ENCODE measurements around the gene TUBGCP2.

Gene TUBGCP2

GRCh38 chr10:133308421-133309099, at the start of gene TUBGCP2, which contains the start of gene ZNF511:
Gene TUBGCP2, minus strand, starts transcription at chr10:133308872. Its CDS starts 5,931 bp downstream, at chr10:133302941.
Gene ZNF511, plus strand, starts transcription at chr10:133308914. Its CDS starts 30 bp downstream, at chr10:133308944.
- peak; percentile 50 for DNase-seq

DNA sequence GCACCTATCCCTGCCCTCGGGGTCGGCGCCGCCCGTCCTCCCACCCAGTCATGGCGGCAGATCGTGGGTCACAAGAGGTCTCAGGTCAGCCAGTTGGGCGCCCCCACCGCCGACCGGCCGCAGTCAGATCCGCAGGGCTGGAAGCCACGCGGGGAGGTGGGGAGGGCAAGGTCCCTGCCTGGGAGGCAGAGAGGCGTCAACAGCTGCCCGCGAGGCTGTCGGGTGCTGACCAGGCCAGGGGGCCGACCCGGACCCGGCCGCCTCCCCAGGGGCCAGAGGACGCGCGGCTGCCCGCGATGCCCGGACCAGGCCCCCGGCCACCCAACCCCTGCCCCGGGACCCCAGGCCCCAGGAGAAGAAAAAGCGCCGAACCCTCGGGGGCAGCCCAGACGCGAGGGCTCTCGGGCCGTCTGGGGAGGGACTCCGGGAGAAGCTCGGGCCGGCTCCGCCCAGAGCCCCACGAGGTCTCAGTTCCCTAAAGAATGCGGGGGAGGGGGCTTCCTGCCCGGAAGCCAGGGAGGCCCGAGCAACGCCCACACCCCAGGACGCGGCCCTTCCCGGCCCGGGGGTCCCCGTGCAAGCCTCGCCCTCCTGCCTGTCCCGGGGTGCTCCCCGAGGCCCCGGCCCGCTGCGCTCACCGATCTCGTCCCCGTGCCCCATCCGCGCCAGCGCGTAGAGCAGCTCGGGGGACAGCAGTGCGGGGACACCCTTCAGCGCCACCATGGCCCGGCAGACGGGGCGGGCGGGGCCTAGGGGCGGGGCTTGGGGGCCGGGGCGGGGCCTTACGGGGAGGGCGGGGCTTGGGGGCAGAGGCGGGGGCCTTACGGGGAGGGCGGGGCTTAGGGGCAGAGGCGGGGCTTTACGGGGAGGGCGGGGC, 48.9 kb upstream of the TUBGCP2 start, which contains the start of gene FUOM:
Gene FUOM, minus strand, starts transcription at position 735 of the 877 bp plus-strand sequence. Its CDS starts 12 bp downstream, at position 723.
- no peak for DNase-seq

GRCh38 chr10:133356549-133357284, 48.0 kb upstream of the TUBGCP2 start:
- DNase-seq = no peak

GRCh38 chr10:133355991-133356390, 47.3 kb upstream of the TUBGCP2 start:
- DNase-seq = no peak

DNA sequence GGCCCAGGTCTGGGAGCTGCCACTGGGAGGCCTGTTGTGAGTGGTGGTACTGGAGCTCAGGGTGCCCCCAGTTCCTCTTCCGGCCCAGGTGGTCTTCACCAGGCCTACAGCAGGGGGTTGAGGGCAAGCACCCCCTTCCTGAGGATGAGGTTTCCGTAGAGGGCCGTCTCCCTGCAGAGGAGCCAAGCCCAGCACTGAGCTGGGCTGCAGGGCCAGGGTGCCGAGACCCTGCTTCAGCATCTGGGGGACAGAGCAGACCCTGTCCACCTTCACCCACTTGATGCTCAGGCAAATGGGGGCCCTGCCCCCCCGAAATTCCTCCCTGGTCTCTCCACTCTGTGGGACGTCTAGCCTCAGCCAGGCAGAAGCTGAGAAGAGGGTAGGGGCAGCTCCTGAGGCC, 46.6 kb upstream of the TUBGCP2 start:
- no peak for DNase-seq

DNA sequence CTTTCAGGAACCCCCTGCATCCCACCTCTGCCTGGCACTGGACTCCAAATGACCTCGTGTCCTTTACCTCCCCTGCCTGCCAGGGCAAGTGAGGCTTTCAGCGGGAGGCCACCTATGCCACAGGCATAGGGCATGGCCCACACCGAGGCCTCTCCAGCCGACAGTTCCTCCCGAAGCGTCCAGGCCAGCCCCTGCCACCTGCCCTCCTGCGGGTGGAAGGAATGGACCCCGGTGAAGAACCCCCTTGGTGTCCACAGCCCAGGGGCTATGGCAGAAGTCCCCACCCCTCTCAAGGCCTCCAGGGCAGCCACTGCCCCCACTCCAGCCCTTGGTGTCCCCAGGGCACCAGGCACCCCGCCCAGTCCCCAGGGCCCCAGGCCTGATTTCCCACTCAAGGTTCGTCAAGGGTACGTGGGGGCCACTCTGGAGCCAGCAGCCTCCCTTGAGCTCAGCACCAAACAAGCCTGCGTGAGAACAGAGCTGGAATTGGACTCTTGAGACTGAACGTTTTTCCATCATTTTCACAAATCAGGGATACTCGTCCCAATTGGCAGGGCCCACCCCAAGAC, 46.1 kb upstream of the TUBGCP2 start:
- no peak for DNase-seq

GRCh38 chr10:133353988-133354605, 45.4 kb upstream of the TUBGCP2 start:
- no peak for DNase-seq

DNA sequence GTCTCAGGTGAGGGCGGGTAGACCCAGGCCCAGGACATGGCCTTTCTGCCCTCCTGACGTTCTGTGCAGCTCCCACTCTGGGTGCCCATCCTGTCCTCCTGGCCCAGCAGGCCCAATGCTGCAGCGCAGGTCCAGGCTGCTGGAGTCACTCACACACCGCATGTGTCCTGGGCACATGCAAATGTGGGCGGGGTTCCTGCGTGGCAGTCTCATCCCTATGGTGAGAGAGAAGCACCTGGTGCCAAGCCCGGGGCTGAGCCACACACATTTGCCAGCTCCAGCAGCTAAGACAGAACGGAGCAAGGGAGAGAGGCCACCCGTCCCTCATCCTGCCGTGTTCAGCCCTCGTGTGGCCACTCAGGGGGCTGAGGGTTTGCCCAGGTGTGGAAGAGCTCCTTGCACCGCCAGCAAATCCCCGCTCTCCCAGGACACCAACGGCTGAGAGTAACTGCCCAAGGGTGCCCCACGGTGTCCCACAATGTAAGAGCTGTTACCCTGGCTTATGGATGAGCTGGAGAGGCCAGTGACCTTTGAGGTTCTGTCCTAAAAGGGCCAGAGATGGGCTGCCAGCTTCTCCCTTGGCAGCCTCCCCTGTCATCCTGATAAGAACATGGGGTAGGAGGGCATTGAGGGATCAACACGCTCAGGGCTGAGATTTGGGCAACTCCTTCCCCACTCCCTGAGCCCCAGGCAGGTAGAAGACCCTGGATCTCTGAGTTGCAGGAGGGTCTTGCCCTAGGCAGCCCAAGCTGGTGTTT, 44.7 kb upstream of the TUBGCP2 start:
- no peak for DNase-seq

- DNase-seq = no peak
Observed at GRCh38 chr10:133351408-133352318, 43.0 kb upstream of the TUBGCP2 start.

GRCh38 chr10:133350950-133351329, 42.3 kb upstream of the TUBGCP2 start:
- no peak for DNase-seq

DNA sequence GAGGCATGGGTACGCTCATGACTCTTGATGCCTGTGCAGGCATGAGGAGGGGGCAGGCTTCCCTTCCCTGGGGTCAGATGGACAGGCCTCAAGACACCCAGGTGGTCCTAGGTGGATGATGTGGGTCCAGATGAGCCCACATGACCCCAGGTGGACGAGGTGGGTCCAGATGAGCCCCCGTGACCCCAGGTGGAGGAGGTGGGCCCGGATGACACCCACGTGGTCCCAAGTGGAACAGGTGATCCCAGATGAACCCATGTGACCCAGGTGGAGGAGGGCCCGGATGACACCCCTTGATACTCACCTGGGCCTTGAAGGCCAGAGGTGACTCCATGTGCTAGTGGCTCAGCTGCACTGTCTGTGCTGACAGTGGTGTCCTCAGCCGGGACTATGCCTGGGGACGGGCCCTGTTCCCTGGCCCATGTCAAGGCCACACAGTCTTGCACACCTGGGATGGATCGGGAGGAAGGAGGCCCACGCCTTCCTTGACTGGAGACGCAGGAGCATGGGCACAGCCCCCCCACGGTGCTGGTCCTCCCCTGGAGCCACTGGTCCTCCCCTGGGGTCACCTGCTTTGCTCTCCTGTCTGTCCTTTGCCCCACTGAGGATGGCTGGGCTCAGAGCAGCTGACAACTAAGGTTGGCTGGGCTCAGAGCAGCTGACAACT, 41.7 kb upstream of the TUBGCP2 start:
- DNase-seq = no peak

DNA sequence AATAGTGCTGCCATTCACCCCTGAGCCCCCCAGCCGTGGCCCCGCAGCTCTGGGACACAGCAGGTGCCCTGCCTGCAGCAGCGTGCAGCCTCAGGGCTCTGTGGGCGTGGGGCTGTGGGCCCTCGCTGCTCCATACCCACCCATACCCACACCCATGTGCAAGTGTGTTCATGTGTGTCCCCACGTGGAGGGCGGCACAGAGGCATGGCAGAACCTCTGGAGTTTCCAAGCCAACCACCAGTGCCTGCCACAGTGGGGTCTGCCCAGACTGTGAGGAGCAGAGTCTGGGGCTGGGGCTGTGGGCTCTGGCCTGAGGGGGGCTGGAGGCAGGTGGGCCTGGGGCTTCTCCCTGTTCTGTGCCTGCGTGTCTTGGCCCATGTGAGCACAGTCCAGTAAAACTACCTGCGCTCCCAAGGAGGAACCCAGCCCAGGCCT, 40.9 kb upstream of the TUBGCP2 start:
- DNase-seq = no peak

- DNase-seq = no peak
Observed at GRCh38 chr10:133349160-133349568, 40.5 kb upstream of the TUBGCP2 start.

DNA sequence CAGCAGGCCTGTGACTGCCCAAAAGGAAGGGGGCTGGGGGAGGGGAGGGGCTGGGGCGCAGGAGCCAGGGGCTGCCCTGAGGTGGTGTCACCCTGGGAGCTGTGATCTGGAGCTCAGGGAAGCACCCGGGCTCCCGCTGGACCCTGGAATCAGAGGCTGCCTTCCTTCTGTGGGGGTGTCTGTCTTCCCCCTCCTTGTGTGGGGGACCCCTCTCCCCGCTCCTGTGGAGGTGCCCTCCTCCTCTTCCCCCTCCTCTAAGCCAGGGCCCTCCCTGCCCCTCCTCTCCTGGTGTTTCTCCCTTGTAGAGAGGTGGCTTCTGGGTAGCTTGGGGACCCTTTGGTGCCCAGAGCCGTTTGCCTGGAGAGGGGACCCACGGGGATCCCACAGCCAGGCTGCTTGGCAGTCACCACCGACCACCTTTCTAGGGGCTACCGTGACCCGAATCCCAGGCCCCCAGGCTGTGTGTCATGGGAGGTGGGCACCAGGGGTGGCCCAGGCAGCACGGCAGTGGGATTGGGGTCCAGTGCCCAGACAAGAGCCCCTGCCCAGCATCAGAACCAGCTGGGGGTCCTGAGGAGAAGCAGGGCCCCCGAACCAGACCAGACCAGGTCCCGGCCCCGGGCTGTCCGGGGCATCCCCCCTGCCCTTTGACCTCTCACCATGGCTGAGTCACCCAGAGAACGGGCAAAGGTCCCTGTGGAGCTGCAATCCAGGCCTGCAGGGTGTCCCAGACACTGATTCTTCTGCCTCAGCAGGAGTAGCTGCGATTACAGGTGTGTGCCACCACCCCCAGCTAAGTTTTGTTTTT, 39.2 kb upstream of the TUBGCP2 start:
- no peak for DNase-seq

DNA sequence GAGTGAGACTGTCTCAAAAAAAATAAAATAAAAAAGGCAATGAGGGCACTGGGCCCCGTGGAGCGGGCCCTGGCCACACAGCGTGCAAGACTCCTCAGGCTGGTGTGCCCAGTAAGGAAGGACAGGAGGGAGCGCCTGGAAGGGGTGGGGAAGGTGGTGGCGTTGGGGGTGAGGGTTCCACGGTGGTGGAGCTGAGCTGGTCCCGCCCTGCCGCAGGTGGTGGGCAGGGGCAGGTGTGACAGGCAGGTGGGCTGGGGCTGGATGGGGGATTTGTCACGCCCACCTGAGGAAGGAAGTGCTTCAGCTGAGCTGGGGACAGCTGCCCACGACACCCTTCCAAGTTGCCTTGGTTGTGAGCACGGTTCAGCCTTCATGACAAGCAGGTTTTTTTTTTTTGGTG, 37.7 kb upstream of the TUBGCP2 start:
- no peak for DNase-seq

DNA sequence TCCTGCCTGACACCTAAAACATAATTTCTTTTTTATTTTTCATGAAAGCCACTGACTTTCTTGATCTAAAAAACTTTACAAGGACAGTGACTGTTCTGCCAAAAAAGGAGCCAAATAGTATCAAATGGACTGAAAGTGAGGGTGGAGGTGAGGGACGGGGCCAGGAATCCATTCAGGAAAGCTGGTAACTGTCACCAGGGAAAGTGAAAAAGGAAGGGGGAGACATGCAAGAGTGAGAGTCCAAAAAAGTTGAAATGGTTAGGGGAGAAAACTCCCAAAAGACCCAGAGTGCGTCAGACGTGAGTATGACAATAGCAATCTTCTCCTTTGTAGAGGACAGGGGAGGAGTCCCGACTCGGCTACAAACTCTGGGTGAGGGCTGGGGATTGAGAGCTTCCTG, 35.6 kb upstream of the TUBGCP2 start:
- DNase-seq = no peak

GRCh38 chr10:133343558-133343957, 34.9 kb upstream of the TUBGCP2 start:
- no peak for DNase-seq

GRCh38 chr10:133342942-133343341, 34.3 kb upstream of the TUBGCP2 start:
- no peak for DNase-seq

- no peak for DNase-seq
Observed at GRCh38 chr10:133341983-133342382, 33.3 kb upstream of the TUBGCP2 start.

Measured in NCI-H2081 treated with DMSO at 0.1 percent for 48 hours (cell line).